HG02588 (cell line): ENCODE results near the gene AIF1L.
"Not testable (repeated sequence)": the region's sequence is repeated elsewhere in the genome, so short reads cannot be mapped to it uniquely, and the experiment has no call there.

Experiments used
- ATAC-seq: cut with Tn5 transposase; IDR thresholded peaks from one replicate; pipeline ENCODE4 v1.9.1; 2021; ENCODE audit warnings: mild to moderate bottlenecking, moderate library complexity; ENCODE audit not compliant: unreplicated experiment

Gene AIF1L

DNA sequence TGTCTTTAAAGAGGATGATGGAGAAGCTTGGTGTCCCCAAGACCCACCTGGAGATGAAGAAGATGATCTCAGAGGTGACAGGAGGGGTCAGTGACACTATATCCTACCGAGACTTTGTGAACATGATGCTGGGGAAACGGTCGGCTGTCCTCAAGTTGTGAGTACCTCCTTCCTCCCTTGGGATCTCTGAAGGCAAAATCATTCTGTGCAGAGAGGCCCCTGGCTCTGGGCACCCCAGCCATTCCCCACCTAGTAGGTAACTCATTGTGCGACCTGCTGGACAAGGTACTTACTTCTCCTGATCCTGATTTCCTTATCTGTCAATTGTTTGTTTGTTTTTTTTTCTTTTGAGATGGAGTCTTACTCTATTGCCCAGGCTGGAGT is 21.4 kb downstream of the AIF1L start:
- no peak for ATAC-seq

DNA sequence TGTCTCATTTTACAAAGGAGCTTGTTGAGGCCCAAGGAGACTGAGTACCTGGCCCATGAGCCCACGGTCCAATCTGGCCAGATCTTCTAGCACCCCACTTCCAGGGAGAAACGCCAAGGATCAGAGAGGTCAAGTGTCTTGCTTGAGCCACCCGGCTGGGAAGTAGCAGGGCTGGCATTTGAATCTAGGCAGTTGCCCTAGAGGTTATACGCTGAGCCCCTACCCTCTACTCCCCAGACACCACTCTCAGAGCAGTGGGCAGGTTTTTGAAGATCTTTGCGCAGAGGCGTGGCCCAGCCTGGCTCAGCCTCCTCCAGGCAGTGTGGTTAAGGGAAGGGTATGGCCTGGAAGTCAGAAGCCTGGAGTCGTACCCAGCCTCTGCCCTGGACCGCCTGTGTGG is 23.3 kb downstream of the AIF1L start:
- no peak for ATAC-seq

DNA sequence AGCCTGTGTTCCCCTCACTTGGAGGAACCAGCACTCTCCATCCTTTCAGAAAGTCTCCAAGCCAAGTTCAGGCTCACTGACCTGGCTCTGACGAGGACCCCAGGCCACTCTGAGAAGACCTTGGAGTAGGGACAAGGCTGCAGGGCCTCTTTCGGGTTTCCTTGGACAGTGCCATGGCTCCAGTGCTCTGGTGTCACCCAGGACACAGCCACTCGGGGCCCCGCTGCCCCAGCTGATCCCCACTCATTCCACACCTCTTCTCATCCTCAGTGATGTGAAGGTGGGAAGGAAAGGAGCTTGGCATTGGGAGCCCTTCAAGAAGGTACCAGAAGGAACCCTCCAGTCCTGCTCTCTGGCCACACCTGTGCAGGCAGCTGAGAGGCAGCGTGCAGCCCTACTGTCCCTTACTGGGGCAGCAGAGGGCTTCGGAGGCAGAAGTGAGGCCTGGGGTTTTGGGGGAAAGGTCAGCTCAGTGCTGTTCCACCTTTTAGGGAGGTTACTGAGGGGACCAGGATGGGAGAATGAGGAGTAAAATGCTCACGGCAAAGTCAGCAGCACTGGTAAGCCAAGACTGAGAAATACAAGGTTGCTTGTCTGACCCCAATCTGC is 24.4 kb downstream of the AIF1L start:
- ATAC-seq, result no peak

DNA sequence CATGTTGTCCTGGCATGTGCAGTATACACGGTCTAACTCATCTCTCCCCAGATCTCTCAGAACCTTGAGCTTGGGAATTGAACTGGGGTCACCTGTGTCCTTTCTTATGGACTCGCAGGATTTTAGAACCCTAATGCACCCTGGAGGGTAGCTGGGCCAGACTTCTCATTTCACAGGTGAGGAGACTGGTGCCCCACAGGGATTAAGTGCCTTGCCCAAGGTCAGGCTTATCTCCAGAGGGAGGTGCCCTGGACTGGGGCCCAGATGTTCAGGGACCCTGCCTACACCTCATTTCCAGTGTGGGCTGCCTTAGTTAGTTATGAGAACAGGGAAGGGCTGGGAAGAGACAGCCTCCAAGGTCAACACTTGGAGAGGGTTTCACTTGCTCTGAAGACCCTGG is 25.0 kb downstream of the AIF1L start:
- no peak for ATAC-seq

DNA sequence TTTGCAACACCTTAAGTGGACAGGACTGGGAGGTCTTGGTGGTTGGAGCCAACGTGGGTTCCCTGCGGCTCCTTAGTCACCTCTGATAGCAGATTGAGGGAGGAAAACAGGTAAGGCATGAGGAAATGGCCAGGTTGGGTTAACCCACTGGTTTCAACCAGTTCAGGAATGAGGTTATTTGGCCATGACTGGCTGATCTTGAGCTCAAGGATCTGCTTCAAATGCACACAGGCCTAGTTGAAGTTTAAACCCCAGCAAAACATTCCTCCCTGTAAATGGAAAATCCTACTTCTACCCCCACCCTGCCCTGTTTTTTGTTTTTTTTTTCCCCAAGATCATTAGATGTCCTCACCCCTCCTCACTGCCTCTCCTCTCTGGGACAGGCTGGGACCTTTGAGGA is 25.8 kb downstream of the AIF1L start:
- no peak for ATAC-seq

DNA sequence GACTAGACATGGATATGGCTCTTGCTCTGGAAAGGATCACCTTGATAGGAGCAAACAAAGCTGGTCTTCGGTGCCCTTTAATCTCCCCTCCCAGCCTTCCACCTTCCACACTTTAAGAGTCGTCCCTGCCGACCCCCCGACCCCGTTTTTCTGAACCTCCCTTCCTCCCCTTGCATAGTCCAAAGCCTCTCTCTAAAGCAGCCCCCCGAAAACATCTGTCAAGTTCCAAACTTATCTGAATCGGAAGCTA is 28.6 kb downstream of the AIF1L start:
- peak; percentile 10 for ATAC-seq

DNA sequence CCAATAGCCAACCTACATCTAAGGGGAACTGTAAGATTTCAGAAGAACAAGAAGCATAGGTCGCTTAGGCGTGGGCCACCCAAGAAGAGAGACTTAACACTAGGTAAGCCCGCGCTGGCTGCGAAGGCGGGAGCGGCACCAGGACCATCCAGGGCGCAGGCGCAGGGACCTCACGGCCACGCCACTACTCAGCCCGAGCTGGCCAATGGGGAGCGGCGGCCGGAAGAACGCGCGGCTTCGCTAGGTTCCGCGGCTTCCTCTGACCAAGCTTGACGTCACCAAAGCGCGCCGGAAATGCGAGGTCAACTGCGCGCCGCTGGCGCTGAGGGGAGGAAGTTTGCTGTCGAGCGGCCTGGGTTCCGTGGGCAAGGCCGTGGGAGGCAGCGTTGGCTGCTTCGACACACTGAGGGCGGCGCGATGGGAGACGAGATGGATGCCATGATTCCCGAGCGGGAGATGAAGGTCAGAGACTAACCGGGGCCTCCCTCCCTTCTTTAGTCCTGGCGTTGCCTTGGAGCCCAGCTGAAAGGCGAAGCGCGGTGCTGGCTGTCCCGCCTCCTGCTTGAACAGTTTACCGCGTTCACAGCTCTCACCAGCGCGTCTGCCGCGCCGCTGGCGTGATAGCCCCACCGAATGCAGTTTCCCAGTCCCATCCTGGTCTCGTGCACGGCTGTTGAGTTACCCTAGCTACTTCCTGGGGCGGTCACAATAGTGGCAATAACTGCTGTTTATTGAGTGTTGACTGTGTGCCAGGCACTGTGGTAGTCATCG is 29.1 kb downstream of the AIF1L start, which contains the start of gene NUP214:
Gene NUP214 (plus strand): TSS at position 299 of the 771 bp plus-strand sequence. CDS start 119 bp downstream, at position 418.
- ATAC-seq, result peak; percentile 96

DNA sequence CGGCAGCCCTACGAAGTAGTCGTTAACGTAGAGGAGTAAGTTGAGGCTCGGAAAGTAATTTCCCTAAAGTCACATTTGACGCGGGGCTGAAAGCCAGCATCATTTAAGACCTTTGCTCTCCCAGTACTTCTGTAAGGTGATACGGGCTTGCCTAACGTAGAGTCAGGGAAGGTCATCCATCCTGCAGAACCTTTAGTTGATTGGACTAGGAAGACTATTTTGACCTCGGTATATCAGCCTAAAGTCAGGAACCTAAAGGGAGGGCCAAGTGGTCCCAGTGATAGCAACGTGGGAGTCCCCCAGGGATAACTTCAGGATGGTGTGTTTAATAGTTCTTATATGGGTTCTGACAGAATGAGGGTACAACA is 29.7 kb downstream of the AIF1L start:
- ATAC-seq, result no peak

DNA sequence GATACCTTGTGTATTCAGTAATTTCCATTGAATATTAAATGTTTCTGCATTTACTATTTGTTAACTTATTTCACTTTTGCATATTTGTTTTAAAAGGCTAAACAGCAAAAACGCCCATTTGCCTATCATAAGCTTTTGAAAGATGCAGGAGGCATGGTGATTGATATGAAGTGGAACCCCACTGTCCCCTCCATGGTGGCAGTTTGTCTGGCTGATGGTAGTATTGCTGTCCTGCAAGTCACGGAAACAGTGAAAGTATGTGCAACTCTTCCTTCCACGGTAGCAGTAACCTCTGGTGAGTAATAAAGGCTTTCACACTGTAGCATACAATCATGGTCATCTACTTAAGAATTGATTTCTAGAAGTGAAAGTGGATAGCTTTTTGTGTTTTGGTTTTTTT is 32.9 kb downstream of the AIF1L start:
- no peak for ATAC-seq

DNA sequence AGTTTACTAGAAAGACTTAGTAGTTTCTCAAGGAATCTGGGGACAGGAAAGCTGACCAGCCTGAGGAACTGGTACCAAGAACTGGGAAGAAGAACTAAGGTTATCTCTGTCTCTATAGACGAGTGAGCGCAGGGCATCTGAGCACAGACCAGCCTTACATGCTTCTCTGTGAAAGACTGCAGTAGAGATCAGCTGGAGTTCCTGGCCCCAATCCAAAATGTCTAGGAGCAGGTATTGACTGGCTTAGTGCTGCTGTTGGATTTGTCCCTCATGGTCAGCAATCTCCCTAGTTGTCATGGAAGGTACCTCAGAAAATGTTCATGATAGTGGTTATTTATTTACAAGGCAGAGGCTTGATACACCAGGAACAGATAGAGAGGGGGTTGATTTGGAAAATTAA is 42.3 kb downstream of the AIF1L start:
- ATAC-seq, result no peak

DNA sequence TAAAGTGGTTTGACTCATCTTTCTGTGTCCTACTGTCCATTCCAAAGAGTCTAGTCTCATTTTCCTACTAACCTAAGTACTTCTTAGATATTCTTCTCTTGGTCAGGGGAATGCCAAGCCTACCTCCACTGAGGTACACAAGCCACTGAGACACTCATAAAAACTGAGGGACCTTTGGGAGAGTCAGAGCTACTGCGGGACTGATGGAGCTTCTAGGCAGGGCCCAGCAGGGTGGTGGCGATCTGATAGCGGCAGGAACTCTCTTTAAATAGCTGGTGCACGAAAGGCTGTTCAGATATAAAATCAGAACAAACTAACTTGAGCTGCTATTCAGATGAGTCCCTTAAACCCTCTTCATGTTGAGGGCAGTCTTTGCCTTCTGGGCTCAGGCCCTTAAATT is 43.8 kb downstream of the AIF1L start:
- ATAC-seq, result no peak

DNA sequence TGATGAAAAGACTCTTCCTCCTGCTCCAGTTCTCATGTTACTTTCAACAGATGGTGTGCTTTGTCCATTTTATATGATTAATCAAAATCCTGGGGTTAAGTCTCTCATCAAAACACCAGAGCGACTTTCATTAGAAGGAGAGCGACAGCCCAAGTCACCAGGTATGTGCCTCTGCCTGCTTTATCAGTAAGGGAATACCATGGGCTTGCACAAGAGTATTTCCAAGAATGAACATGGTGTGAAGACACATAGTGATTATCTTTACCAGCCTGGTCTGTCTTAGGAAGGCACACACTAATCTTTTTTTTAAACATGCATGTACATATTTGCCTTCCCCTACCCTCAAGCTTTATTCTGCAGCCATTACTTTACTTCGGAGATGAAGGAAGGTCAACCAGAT is 44.2 kb downstream of the AIF1L start:
- ATAC-seq, result no peak

DNA sequence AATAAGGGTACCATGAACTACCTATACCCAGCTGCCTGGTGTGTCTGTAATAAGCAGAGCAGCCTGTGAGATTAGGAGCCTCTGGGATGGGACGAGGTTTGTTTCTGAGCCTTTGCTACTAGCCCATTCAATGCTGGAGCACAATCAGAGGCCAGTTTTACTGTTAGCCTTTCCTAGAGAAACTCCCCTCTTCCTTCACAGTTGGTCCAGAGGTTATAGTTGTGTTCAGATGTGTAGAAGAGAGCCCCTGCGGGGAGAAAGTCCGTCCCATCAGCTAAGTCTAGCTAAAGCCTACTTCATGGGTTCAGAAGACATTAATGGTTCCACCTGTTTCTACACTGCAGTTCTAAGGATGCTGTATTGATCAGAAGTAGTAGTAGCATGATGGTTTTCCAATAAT is 45.8 kb downstream of the AIF1L start:
- ATAC-seq, result no peak

DNA sequence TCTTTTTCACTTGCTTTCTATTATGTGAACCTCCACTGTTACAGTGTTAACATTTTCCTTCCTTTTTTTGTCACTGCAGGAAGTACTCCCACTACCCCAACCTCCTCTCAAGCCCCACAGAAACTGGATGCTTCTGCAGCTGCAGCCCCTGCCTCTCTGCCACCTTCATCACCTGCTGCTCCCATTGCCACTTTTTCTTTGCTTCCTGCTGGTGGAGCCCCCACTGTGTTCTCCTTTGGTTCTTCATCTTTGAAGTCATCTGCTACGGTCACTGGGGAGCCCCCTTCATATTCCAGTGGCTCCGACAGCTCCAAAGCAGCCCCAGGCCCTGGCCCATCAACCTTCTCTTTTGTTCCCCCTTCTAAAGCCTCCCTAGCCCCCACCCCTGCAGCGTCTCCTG is 47.9 kb downstream of the AIF1L start:
- no peak for ATAC-seq

DNA sequence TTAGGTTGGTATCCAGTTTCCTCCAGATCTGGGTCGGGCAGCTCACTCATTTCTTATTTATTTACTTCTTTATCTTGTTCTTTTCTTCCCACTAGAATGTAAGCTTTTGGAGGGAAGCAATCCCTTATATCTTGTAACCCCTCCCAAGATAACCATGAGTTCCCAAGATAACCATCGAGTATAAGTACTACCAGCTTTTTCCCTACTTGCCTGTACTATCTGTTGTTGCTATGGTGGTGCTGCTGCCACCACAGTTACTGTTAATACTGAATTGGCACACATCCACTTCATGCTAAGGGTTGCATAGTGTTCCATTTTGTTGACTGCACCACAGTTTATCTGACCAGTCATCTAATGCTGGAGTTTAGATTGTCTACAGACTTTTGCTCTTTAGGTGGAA is 48.9 kb downstream of the AIF1L start:
- ATAC-seq, result no peak

DNA sequence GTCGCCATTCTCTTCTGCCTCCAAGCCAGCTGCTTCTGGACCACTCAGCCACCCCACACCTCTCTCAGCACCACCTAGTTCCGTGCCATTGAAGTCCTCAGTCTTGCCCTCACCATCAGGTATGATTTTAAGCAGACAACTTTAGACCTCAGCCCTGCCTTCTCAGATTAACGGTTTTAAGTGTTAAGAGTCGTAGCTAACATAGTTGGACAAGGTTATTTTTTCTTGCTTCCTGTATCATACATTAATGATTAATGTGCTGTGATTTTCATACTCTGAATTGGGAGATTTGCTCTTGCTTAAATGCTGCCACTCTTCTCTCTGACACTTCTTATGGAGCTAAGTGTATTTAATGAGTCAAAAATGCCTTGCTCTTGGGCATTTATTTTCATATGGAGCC is 49.9 kb downstream of the AIF1L start:
- ATAC-seq, result no peak

DNA sequence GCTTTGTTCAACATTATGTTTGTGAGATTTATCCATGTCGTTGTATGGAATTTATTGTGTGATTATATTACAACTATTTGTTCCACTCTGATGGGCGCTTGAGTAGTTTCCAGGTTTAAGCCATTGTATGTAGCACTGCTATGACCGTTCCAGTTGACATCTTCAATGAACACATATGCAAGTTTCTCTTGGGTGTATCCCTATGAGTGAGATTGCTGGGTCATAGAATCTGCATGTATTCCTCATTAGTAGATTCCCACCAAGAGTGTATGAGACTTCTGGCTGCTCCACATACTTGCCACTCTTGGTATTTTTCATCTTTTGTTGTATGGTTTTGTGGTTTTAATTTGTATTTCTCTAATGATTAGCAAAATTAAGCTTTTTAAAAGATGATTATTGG is 51.9 kb downstream of the AIF1L start:
- no peak for ATAC-seq

DNA sequence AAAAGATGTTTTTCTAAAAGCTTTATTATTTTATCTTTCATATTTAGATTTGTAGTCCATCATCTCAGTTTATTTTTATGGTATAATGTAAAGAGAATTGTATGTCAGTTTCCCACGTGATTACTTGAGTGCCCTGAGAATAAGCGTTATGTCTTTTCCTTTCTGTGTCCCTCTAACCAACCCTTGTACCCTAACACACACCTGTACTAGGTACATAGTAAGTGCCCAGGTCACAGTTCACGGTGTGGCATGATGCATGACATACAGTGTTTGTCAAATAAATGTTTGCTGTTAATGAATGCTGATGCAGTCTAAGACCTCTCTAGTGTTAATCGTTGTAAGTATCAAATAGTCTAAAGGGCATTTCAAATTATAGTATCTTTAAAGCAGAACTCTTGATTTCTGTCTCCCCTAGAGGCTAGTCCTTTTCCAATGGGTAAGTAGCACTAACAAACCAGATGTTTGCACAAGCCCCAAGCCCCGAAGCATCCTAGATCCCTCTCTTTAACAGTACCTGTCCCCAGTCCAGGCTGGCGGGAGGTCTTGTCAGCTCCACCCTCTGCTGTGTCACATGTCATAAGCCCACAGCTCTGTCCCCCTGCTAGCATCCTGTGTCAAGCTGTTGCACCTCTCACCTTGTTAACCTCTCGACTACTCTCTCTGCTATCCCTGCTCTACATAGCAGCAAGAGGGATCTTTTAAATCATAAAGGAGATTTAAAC is 52.8 kb downstream of the AIF1L start:
- ATAC-seq, result no peak

DNA sequence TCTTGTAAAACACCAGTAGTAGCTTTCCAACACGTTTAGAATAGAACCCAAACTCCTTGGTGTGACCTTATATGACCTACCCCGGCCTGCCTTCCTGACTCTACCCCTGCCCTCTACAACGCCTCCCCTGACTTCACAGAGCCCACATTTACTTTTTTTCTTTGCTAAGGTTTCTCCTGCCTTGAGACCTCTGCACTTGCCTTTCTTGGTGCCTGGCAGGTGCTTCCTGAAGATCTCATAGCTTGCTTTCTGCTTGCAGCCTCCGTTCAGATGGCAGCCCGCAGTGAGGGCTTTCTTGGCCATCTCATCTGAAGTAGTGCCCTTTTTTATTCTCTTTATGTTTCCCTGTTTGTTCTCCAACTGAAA is 53.3 kb downstream of the AIF1L start:
- no peak for ATAC-seq

DNA sequence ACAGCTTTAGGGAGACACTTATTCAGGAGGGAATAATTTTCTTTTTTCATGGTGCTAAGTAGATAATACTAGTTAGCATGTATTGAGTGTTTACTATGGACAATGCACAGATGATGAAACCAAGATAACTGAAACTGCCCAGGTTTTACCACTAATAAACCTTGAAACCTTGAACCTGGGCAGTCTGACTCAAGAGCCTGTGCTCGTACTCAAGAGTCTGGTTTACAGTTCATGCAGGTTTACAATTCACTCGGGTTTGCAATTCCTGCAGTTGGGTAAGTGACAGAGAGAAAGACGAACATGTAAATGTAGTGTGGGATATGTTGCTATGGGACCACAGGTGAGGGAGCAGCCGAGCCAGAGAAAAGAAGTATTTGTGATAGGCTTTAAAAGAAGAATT is 57.3 kb downstream of the AIF1L start:
- ATAC-seq, result no peak

DNA sequence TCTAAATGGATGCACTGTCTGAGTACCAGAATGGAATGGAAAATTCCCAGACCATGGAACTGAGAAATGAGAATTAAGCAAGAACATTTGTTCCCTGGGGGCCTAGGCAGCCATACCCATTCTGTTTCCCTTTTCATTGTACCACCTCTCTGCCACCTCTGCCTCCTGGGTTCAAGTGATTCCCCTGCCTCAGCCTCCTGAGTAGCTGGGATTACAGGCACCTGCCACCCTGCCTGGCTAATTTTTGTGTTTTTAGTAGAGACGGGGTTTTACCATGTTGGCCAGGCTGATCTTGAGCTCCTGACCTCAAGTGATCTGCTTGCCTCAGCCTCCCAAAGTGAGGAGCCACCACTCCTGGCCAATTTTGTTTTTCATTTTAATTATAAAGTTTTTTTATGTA is 62.3 kb downstream of the AIF1L start:
- not testable (repeated sequence) for ATAC-seq

DNA sequence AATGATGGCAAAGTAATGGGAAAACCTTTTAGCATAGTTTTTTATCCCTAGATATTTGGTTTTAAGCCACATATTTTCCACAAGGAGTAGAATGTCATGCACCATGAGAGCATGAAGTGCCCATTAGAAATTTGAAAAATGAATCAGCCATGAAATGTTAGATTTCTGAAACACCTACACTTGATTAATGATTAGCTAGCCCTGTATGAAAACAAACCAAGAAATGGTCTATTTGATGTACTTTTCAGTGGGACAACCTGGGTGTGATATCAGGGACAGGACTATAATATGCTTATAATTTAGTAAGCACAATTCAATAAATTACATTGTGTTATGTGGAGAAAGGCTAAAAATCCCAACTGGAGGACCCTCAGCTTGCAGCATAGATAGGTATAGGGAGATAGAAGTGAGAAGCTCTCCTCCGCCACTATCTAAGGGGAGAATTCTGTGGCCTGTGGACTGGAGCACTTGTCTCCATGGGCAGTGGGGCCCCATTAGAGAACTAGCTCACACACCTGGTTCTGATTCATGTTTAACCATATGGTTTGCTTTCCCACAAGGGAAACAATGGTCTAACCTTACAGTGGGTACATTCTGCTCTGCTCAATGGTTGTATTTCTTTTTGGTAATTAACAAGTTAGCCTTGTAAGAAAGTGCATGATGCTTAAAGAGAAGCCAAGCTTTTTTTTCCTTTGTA is 64.2 kb downstream of the AIF1L start:
- no peak for ATAC-seq
